HG02852 (cell line): ENCODE measurements around the gene SYCP1.
"Not testable (repeated sequence)": the region's sequence is repeated elsewhere in the genome, so short reads cannot be mapped to it uniquely, and the experiment has no call there.

Experiments used
- ATAC-seq: cut with Tn5 transposase; IDR thresholded peaks from one replicate; pipeline ENCODE4 v1.9.1; 2021; ENCODE audit warnings: mild to moderate bottlenecking, moderate library complexity; ENCODE audit not compliant: unreplicated experiment

Gene SYCP1

GRCh38 chr1:114956570-114956969 is 101.9 kb downstream of the SYCP1 start:
- ATAC-seq = no peak

GRCh38 chr1:114959423-114959822 is 104.8 kb downstream of the SYCP1 start:
- no peak for ATAC-seq

GRCh38 chr1:114976891-114977290 is 122.2 kb downstream of the SYCP1 start:
- no peak for ATAC-seq

GRCh38 chr1:114979278-114979891 is 124.7 kb downstream of the SYCP1 start:
- ATAC-seq = no peak

GRCh38 chr1:114982251-114982650 is 127.6 kb downstream of the SYCP1 start:
- ATAC-seq = no peak

GRCh38 chr1:114986286-114986685 is 131.6 kb downstream of the SYCP1 start:
- no peak for ATAC-seq

GRCh38 chr1:114988095-114988494 is 133.4 kb downstream of the SYCP1 start:
- ATAC-seq = no peak

- no peak for ATAC-seq
Observed at GRCh38 chr1:114997510-114998289, 143.0 kb downstream of the SYCP1 start.

GRCh38 chr1:115006191-115006590 is 151.5 kb downstream of the SYCP1 start:
- ATAC-seq = no peak

- ATAC-seq = no peak
Observed at GRCh38 chr1:115012006-115012405, 157.3 kb downstream of the SYCP1 start.

- ATAC-seq = no peak
Observed at GRCh38 chr1:115012434-115012833, 157.8 kb downstream of the SYCP1 start.

- ATAC-seq = no peak
Observed at GRCh38 chr1:115013792-115014191, 159.1 kb downstream of the SYCP1 start.

- not testable (repeated sequence) for ATAC-seq
Observed at GRCh38 chr1:115019549-115019948, 164.9 kb downstream of the SYCP1 start.

- no peak for ATAC-seq
Observed at GRCh38 chr1:115021145-115021544, 166.5 kb downstream of the SYCP1 start.

- ATAC-seq = no peak
Observed at GRCh38 chr1:115023593-115023992, 168.9 kb downstream of the SYCP1 start.

- no peak for ATAC-seq
Observed at GRCh38 chr1:115029526-115029925, 174.9 kb downstream of the SYCP1 start, which contains the start of gene TSHB. TSHB (plus strand) TSS chr1:115029826; CDS start chr1:115033363, 3,537 bp downstream.

- ATAC-seq = no peak
Observed at GRCh38 chr1:115031595-115031994, 176.9 kb downstream of the SYCP1 start.

GRCh38 chr1:115035652-115036051 is 181.0 kb downstream of the SYCP1 start:
- ATAC-seq = no peak

- no peak for ATAC-seq
Observed at GRCh38 chr1:115036814-115037507, 182.3 kb downstream of the SYCP1 start.

GRCh38 chr1:115040501-115040900 is 185.8 kb downstream of the SYCP1 start:
- ATAC-seq = no peak

- ATAC-seq = no peak
Observed at GRCh38 chr1:115041654-115042053, 187.0 kb downstream of the SYCP1 start.
